GM21367 (cell line): Measurements from ENCODE around the gene JUNB.

Experiments
- ATAC-seq: cut with Tn5 transposase; IDR thresholded peaks from one replicate; pipeline ENCODE4 v1.9.1; 2021; ENCODE audit not compliant: unreplicated experiment

Gene JUNB

DNA sequence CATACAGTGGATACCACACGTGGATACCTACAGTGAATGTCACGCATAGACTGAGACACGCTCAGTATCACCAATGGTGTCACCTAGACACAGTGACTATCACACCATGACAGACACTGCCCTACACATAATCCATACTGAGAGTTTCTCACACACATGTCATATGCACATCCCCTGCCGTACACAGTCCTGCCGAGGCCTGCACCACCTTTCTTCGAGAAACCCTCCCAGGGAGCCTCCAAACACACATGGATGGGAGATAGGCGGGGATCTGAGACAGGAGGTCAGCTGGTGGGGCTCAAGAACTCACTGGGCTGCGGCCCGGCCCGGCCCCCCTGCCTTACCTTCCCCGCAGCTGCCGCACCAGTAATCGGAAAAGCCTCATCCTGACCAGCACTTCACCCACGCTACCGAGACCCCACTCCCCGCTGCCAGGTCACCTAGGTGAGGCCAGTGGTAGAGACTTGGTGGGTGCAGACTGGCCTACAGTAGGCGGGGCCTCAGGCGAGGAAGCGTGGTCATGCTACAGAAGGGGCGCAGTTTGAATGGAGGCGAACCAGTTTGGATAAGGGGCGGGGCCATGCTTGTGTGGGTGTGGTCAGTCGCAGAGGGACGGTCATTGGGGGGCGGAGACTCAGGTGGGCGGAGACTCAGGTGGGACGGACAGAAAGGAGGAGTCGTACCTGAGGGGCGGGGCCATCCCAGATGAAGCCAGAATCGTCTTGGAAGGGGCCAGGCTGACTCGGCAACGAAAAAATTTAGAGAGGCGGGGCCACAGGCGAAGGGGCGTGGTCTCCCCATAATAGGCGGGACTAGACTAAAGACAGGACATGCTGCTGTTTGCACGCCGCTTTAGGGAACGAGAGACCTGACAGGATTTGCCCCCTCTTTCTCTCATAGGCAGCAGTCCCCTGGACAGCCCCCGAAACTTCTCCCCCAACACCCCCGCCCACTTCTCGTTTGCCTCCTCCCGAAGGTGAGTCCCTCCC, 49.1 kb downstream of the JUNB start:
- ATAC-seq = no peak

DNA sequence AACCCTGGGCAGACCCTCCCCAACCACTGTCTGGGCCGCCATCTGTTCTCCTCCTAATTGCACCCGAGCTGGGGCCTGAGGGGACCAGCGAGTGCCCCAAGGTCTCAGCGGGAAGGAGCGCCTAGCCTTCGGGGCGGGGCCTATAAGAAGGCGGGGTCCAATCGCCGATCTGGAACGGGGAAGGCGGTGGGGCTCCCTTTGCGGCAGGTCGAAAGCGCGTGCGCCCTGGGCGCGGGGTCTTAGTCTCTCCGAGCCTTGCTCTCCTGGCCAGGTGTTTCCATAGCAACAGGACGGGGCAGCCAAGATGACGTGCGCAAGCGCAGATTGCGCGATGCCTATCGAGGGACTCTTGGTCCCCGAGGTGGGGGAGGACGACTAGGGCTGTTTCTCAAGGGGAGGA, 49.8 kb downstream of the JUNB start:
- ATAC-seq = no peak

DNA sequence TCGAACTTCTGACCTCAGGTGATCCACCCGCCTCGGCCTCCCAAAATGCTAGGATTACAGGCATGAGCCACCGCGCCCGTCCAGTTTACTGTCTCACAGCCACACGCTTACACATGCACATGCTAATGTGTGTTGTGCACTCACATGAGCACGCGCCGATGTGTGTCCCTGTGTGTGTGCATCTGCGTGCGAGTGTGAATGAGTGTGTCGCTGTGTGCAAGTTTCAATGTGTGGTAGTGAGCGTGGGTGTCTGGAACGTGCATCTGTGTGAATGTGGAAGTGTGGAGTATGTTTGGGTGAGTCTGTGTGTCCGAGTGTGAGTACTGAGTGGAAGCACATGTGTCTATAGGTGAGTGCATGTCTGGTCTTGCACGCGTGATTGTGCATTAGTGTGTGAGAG, 51.2 kb downstream of the JUNB start:
- ATAC-seq = no peak
